ENCODE measurements around the gene CCDC13.

The CCDC13 gene

GRCh38 chr3:42742259-42742658 is 30.8 kb downstream of the CCDC13 start:
- TF ChIP-seq, protein P1, sequence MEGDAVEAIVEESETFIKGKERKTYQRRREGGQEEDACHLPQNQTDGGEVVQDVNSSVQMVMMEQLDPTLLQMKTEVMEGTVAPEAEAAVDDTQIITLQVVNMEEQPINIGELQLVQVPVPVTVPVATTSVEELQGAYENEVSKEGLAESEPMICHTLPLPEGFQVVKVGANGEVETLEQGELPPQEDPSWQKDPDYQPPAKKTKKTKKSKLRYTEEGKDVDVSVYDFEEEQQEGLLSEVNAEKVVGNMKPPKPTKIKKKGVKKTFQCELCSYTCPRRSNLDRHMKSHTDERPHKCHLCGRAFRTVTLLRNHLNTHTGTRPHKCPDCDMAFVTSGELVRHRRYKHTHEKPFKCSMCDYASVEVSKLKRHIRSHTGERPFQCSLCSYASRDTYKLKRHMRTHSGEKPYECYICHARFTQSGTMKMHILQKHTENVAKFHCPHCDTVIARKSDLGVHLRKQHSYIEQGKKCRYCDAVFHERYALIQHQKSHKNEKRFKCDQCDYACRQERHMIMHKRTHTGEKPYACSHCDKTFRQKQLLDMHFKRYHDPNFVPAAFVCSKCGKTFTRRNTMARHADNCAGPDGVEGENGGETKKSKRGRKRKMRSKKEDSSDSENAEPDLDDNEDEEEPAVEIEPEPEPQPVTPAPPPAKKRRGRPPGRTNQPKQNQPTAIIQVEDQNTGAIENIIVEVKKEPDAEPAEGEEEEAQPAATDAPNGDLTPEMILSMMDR (IDR thresholded peaks at IDR 0.05; ENCODE audit: insufficient read depth, low read length, missing control alignments) = no peak
- POLR2A ChIA-PET = no interaction called here
- no peak overlapping the region for H3K4me3 ChIP-seq (ENCODE audit: low read depth, low read length)
- CTCF ChIA-PET = interaction anchor here (0.8 to 7.8 kb wide), 8 partner anchors 10 to 195 kb away, joined by 3 to 67 read pairs (median 4); partner anchors contain the start of gene ZBTB47
- DNase-seq (ENCODE audit: low read depth, low spot score) = no peak

GRCh38 chr3:42741796-42742195 is 31.3 kb downstream of the CCDC13 start:
- H3K4me3 ChIP-seq (ENCODE audit: low read depth, low read length) = no peak overlapping the region
- ChIA-PET CTCF (interaction anchor here (0.8 to 7.8 kb wide), 4 partner anchors 8 to 195 kb away, joined by 3 to 67 read pairs (median 6); no protein-coding TSS in a partner anchor), POLR2A (no interaction called here)
- TF ChIP-seq, protein P1 (IDR thresholded peaks at IDR 0.05; ENCODE audit: insufficient read depth, low read length, missing control alignments) = no peak
- DNase-seq (ENCODE audit: low read depth, low spot score) = no peak

GRCh38 chr3:42739401-42740158 is 33.5 kb downstream of the CCDC13 start:
- H3K4me3 ChIP-seq (ENCODE audit: low read depth, low read length) = no peak overlapping the region
- POLR2A ChIA-PET = no interaction called here
- CTCF ChIA-PET = no interaction called here
- no peak for DNase-seq (ENCODE audit: low read depth, low spot score)
- TF ChIP-seq, protein P1 (IDR thresholded peaks at IDR 0.05; ENCODE audit: insufficient read depth, low read length, missing control alignments) = no peak

DNA sequence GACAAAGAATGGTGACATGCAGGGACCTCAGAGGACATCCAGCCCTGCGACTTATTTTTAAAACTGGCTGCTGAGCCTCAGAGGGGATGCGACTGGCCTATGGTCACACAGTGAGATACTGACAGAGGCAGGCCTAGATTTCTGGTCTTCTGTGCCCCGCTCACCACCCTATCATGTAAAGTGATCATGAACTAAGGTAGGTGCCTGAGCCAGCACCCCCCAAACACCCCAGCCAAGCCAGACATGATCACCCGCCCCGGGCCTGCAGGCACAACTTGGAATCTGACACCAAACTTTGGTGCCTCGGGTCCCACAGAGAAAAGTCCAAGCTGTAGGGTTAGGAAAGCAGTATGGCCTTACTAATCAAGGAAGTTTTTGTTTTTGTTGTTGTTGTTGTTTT is 36.5 kb downstream of the CCDC13 start:
- CTCF ChIA-PET = interaction anchor here (1.2 kb wide), 1 partner anchor 15 kb away, joined by 3 read pairs; no protein-coding TSS in a partner anchor
- POLR2A ChIA-PET = no interaction called here
- H3K4me3 ChIP-seq (ENCODE audit: low read depth, low read length) = no peak overlapping the region
- DNase-seq (ENCODE audit: low read depth, low spot score) = no peak
- TF ChIP-seq, protein P1 (IDR thresholded peaks at IDR 0.05; ENCODE audit: insufficient read depth, low read length, missing control alignments) = no peak

GRCh38 chr3:42736081-42736480 is 37.0 kb downstream of the CCDC13 start:
- TF ChIP-seq, protein P1 (IDR thresholded peaks at IDR 0.05; ENCODE audit: insufficient read depth, low read length, missing control alignments) = no peak
- ChIA-PET POLR2A (no interaction called here), CTCF (interaction anchor here (1.2 kb wide), 1 partner anchor 16 kb away, joined by 3 read pairs; no protein-coding TSS in a partner anchor)
- no peak overlapping the region for H3K4me3 ChIP-seq (ENCODE audit: low read depth, low read length)
- no peak for DNase-seq (ENCODE audit: low read depth, low spot score)

GRCh38 chr3:42735615-42736014 is 37.4 kb downstream of the CCDC13 start:
- ChIA-PET POLR2A (no interaction called here), CTCF (interaction anchor here (1.2 to 1.7 kb wide), 2 partner anchors 14 to 16 kb away, joined by 3 to 4 read pairs; no protein-coding TSS in a partner anchor)
- DNase-seq (ENCODE audit: low read depth, low spot score) = no peak
- TF ChIP-seq, protein P1 (IDR thresholded peaks at IDR 0.05; ENCODE audit: insufficient read depth, low read length, missing control alignments) = no peak
- H3K4me3 ChIP-seq (ENCODE audit: low read depth, low read length) = no peak overlapping the region

Data from AG04449 (cell line).